GM18907 (cell line): Measurements from ENCODE around the gene AQP2.

Source experiments
- ATAC-seq: cut with Tn5 transposase; IDR thresholded peaks from one replicate; pipeline ENCODE4 v1.9.1; 2021; ENCODE audit warnings: mild to moderate bottlenecking, moderate library complexity; ENCODE audit not compliant: unreplicated experiment

The AQP2 gene

GRCh38 chr12:49939707-49940106 lies 10.8 kb upstream of the AQP2 start:
- no peak for ATAC-seq

- no peak for ATAC-seq
Measured at GRCh38 chr12:49941556-49942511, 8.7 kb upstream of the AQP2 start.

- no peak for ATAC-seq
Measured at GRCh38 chr12:49942512-49942893, 8.0 kb upstream of the AQP2 start.

- no peak for ATAC-seq
Measured at GRCh38 chr12:49942921-49943624, 7.5 kb upstream of the AQP2 start.

GRCh38 chr12:49943625-49943960 lies 6.9 kb upstream of the AQP2 start:
- ATAC-seq, result no peak

GRCh38 chr12:49944046-49944445 lies 6.5 kb upstream of the AQP2 start:
- no peak for ATAC-seq

- no peak for ATAC-seq
Measured at GRCh38 chr12:49944718-49945117, 5.8 kb upstream of the AQP2 start.

- peak; percentile 86 for ATAC-seq
Measured at GRCh38 chr12:49945394-49946080, 5.0 kb upstream of the AQP2 start.

- ATAC-seq, result no peak
Measured at GRCh38 chr12:49946086-49946485, 4.5 kb upstream of the AQP2 start.

GRCh38 chr12:49946497-49946896 lies 4.0 kb upstream of the AQP2 start:
- ATAC-seq, result no peak

- ATAC-seq, result no peak
Measured at GRCh38 chr12:49947593-49948226, 2.8 kb upstream of the AQP2 start.

GRCh38 chr12:49948866-49949845 lies 1.4 kb upstream of the AQP2 start:
- ATAC-seq, result no peak

- ATAC-seq, result no peak
Measured at GRCh38 chr12:49949866-49950265, 671 bp upstream of the AQP2 start.

GRCh38 chr12:49951411-49952240 lies 1.1 kb downstream of the AQP2 start:
- no peak for ATAC-seq

- no peak for ATAC-seq
Measured at GRCh38 chr12:49952391-49953055, 2.0 kb downstream of the AQP2 start.

GRCh38 chr12:49953151-49953550 lies 2.6 kb downstream of the AQP2 start:
- ATAC-seq, result no peak

GRCh38 chr12:49953961-49954846 lies 3.7 kb downstream of the AQP2 start:
- no peak for ATAC-seq
